ENCODE measurements around the gene DMRTC2. TPM values are rescaled to one million over a fixed set of nuclear protein-coding genes. Genes with fewer than 3 reads are reported as not detected.

DMRTC2 gene
- total and polyA plus RNA-seq, 3 donors from 2014 or later, result 23.1 to 71.0 (median 55.3) TPM

DNA sequence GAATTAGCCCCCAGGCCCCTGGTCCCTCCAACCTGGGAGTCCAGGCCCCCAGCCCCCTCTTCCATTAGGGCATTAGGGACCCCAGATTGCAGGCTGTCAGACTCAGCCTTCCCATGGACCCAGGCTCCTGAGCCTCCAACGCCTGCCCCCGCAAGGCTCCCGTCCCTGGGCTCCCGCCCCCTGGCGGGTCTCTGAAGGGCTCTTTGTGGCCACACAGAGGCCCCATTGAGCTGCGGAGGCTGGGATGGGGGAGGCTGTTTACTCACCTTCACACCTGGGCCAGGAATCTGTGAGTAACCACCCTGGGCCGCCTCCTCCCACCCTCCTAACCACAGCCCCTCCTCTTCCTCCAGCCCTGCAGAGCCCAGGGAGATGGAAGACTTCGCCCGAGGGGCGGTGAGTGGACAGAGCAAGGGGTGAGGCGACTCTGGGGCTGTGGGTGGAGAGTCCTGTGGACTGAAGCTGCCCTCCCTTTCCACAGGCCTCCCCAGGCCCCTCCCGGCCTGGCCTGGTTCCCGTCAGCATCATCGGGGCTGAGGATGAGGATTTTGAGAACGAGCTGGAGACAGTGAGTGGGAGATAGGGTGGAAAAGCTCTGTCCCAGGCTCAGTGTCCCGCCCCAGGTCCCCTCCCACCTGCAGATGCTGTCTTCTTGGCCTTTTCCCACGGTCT is 43.0 kb downstream of the DMRTC2 start:
- no peaks in the 10 kb centered on the region for H3K36me3 ChIP-seq (ENCODE audit: low read depth, missing control alignments)
- no peak overlapping the region for H3K27ac ChIP-seq
- WGBS, 2 donors, result 47 to 52% methylated on average over 6 to 17 of the region's 17 CpGs
- H3K4me1 ChIP-seq, result peaks cover 3% of the 10 kb centered on the region
- intact Hi-C loops (cut with DNase I; ENCODE audit: low total_unique reads), result no loop called here
- H3K9me3 ChIP-seq, result no peaks in the 10 kb centered on the region
- TF ChIP-seq CTCF (IDR thresholded peaks at IDR 0.05) (no peak), POLR2A (IDR thresholded peaks at IDR 0.05) (no peak)
- no peak for DNase-seq
- no peak overlapping the region for H3K4me3 ChIP-seq
- no peaks in the 10 kb centered on the region for H3K27me3 ChIP-seq

DNA sequence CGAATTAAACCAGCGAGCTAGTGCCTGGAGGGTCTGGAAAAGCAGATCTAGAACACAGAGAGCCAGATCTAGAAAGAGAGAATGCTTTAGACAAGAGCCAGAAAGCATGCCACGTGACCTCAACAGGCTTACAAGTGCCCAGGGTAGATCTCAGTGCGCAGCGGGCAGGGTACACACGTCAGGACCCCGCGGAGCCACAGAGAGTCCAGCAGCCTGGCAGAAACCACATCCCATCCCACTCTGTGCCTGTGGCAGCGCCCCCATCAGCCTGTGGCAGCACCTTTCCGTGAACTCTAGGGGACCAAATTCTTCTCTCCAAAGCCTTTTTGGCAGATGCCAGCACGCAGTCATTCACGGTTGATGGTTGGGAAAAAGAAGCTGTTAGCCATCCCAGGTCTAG is 44.1 kb downstream of the DMRTC2 start:
- H3K9me3 ChIP-seq, result no peaks in the 10 kb centered on the region
- no peak overlapping the region for H3K27ac ChIP-seq
- peaks cover 3% of the 10 kb centered on the region for H3K4me1 ChIP-seq
- no peaks in the 10 kb centered on the region for H3K27me3 ChIP-seq
- no peak for DNase-seq
- no peak overlapping the region for H3K4me3 ChIP-seq
- WGBS, 2 donors, result 88 to 91% methylated on average over 10 to 12 of the region's 12 CpGs
- no peaks in the 10 kb centered on the region for H3K36me3 ChIP-seq (ENCODE audit: low read depth, missing control alignments)
- TF ChIP-seq POLR2A (IDR thresholded peaks at IDR 0.05) (no peak), CTCF (IDR thresholded peaks at IDR 0.05) (no peak)
- intact Hi-C loops (cut with DNase I; ENCODE audit: low total_unique reads), result no loop called here

GRCh38 chr19:41889896-41890295 is 45.1 kb downstream of the DMRTC2 start:
- H3K27ac ChIP-seq, result no peak overlapping the region
- DNase-seq, result no peak
- H3K36me3 ChIP-seq (ENCODE audit: low read depth, missing control alignments), result no peaks in the 10 kb centered on the region
- no peaks in the 10 kb centered on the region for H3K9me3 ChIP-seq
- no peaks in the 10 kb centered on the region for H3K27me3 ChIP-seq
- H3K4me3 ChIP-seq, result no peak overlapping the region
- intact Hi-C loops (cut with DNase I; ENCODE audit: low total_unique reads), result no loop called here
- peaks cover 3% of the 10 kb centered on the region for H3K4me1 ChIP-seq
- TF ChIP-seq POLR2A (IDR thresholded peaks at IDR 0.05), result no peak
- TF ChIP-seq CTCF (IDR thresholded peaks at IDR 0.05), result no peak
- 94 to 97% methylated on average over 8 of the region's 8 CpGs for WGBS, 2 donors

DNA sequence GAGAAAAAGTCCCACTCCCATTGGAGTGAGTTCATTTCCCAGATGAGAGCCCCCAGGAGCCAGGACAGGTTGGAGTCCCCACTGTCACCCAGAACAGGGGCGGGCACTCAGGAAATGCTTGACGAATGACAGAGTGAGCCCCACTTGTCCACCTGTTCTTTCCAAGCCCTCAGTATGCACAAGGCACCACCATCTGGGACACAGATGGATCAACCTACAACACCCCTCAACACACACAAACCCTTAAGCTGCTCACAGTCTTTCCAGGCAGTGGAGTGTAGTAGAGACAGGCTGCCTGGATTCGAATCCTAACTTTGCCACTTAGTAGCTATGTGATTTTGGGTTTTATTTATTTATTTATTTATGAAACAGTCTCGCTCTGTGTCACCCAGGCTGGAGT is 46.1 kb downstream of the DMRTC2 start:
- 84 to 94% methylated on average over 4 of the region's 4 CpGs for WGBS, 2 donors
- no peak for DNase-seq
- TF ChIP-seq CTCF (IDR thresholded peaks at IDR 0.05) (no peak), POLR2A (IDR thresholded peaks at IDR 0.05) (no peak)
- intact Hi-C loops (cut with DNase I; ENCODE audit: low total_unique reads), result no loop called here
- Histone ChIP-seq H3K4me3 (no peak overlapping the region), H3K9me3 (no peaks in the 10 kb centered on the region), H3K27me3 (no peaks in the 10 kb centered on the region), H3K27ac (no peak overlapping the region), H3K4me1 (no peaks in the 10 kb centered on the region), H3K36me3 (ENCODE audit: low read depth, missing control alignments) (no peaks in the 10 kb centered on the region)
